GM12872 (cell line): Measurements from ENCODE around the gene GEN1.

Experiments
- TF ChIP-seq, protein P1 (sequence below): IDR thresholded peaks from 3 replicates; pipeline ENCODE4 v1.5.1; 2011; ENCODE audit warnings: low read depth, mild to moderate bottlenecking, low read length, moderate library complexity; ENCODE audit not compliant: insufficient read depth

Gene GEN1

GRCh38 chr2:17799301-17800120 is 45.6 kb downstream of the GEN1 start:
- TF ChIP-seq, protein P1, sequence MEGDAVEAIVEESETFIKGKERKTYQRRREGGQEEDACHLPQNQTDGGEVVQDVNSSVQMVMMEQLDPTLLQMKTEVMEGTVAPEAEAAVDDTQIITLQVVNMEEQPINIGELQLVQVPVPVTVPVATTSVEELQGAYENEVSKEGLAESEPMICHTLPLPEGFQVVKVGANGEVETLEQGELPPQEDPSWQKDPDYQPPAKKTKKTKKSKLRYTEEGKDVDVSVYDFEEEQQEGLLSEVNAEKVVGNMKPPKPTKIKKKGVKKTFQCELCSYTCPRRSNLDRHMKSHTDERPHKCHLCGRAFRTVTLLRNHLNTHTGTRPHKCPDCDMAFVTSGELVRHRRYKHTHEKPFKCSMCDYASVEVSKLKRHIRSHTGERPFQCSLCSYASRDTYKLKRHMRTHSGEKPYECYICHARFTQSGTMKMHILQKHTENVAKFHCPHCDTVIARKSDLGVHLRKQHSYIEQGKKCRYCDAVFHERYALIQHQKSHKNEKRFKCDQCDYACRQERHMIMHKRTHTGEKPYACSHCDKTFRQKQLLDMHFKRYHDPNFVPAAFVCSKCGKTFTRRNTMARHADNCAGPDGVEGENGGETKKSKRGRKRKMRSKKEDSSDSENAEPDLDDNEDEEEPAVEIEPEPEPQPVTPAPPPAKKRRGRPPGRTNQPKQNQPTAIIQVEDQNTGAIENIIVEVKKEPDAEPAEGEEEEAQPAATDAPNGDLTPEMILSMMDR: no peak

GRCh38 chr2:17800219-17800618 is 46.3 kb downstream of the GEN1 start:
- TF ChIP-seq, protein P1: no peak

DNA sequence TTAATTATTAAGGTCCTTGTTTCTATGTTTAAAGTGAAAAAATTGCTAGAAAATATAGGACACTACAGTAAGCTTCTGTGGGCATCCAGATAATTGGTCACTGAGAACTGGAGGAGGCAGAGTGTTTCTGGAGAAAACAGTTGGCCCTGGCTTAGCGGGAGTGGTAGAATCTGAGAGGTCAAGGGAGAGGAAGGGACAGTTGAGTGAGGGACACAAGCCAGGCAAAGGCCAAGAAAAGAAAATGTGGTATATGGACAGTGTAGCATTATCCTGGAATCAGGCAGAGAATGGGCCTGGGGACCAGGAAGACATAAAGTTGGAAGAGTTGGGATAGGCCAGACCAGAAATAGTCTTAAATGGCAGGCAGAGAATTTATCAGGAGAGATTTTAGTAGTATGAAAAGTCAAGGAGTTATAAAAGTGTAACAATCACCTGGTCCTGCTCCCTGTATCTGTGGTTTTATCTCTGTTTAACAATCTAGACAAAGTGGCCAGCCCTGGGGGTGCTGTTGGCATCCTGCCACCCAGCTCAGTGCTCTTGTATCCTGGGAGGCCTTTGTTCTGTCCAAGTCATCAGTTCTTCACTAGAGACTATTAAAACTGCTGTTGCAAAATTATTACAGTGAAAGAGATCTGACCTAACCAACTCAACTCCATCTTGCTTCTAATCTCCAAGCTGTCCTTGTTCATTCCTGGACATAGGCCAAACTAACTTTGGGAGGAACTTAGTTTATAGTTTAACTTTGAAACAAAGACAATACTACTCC is 46.9 kb downstream of the GEN1 start:
- TF ChIP-seq, protein P1: no peak

DNA sequence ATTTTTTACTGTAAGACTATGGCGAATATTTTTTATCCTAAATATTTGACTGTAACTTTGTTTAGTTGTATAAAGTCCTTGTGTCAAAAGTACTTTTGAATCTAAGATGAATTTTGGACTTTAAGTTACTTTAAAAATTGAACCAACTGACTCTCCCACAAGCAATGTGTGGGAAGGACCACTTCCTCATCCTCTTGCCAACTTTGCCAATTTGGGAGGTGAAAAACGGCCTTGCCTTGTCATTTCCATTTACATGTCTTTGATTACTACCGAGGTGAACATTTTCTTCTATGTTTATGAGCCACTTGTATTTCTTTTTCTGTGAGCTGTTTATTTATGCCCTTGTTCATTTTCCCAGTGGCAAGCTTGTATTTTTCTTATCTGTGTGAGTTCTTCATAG is 49.6 kb downstream of the GEN1 start:
- TF ChIP-seq, protein P1: no peak

- TF ChIP-seq, protein P1: no peak
Observed at GRCh38 chr2:17804358-17804757, 50.4 kb downstream of the GEN1 start.

GRCh38 chr2:17805166-17805565 is 51.2 kb downstream of the GEN1 start:
- TF ChIP-seq, protein P1: no peak

- TF ChIP-seq, protein P1: no peak
Observed at GRCh38 chr2:17805717-17806363, 51.9 kb downstream of the GEN1 start.
